VCaP (cell line): Measurements from ENCODE around the gene ROBO2.

Source experiments
- H3K27ac ChIP-seq: fragments of 450-650 bp; 2 replicates; pipeline ENCODE4 v1.5.1; 2017
- TF ChIP-seq, protein P1 (sequence below): fragments of 450-650 bp; conservative IDR thresholded peaks from 2 replicates; pipeline ENCODE4 v1.5.1; 2017; ENCODE audit warnings: mild to moderate bottlenecking, moderate library complexity

Gene ROBO2

DNA sequence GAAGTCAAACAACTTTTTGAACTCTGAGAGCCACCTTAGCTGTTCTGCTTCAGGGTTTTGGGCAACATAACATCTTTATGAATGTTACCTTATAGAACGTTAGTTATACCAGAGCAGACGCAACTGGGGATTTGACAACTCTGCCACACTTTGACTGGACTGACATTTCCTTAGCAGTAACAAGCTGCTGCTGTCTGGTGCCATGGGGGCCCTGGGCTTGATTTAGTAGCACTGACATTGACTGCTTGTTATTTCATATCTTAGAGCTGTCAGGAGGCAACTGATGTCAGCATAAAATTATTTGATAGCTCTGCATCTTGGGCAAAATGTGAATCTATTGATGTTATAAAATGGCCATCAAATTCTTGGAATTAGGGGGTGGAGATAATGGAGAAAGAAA, 285.4 kb downstream of the ROBO2 start:
- TF ChIP-seq, protein P1, sequence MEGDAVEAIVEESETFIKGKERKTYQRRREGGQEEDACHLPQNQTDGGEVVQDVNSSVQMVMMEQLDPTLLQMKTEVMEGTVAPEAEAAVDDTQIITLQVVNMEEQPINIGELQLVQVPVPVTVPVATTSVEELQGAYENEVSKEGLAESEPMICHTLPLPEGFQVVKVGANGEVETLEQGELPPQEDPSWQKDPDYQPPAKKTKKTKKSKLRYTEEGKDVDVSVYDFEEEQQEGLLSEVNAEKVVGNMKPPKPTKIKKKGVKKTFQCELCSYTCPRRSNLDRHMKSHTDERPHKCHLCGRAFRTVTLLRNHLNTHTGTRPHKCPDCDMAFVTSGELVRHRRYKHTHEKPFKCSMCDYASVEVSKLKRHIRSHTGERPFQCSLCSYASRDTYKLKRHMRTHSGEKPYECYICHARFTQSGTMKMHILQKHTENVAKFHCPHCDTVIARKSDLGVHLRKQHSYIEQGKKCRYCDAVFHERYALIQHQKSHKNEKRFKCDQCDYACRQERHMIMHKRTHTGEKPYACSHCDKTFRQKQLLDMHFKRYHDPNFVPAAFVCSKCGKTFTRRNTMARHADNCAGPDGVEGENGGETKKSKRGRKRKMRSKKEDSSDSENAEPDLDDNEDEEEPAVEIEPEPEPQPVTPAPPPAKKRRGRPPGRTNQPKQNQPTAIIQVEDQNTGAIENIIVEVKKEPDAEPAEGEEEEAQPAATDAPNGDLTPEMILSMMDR, result no peak
- H3K27ac ChIP-seq, result no peak overlapping the region

DNA sequence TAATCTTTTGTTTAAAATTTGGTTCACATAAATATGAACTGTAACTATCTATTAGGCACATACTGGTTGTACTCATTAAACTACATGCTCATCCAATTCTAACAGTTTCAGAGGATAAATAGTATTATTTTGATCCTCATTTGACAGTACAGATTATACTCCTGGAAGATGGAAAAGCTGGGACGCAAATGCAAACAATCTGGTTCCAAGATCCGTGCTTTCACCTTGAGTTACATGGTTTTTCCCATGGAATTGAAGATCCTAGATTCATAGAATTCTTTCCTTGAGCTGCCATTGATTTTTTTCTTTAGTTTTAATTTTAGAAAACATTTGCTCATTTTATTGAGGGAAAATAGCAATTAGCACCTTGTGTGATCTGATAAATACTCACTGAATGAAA, 285.8 kb downstream of the ROBO2 start:
- TF ChIP-seq, protein P1, result no peak
- no peak overlapping the region for H3K27ac ChIP-seq

DNA sequence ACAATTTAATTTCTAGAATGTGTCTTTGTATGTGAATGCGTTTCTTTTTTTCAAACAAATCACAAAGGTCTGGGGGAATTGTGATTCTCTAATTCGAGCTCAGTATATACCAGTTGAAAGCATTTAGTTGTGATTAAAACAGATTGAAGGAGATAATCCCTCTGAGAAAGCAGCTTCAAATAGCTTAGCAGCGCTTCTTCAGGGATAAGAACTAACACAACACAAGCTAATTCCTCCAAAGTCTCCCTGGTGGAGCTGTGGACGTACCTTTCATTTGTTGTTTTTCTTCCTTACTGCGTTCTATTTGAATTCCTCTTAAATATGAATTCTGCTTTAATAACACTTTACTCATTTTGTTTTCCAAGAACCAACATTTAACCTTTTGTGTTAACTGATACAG, 286.7 kb downstream of the ROBO2 start:
- TF ChIP-seq, protein P1, result no peak
- H3K27ac ChIP-seq, result no peak overlapping the region

DNA sequence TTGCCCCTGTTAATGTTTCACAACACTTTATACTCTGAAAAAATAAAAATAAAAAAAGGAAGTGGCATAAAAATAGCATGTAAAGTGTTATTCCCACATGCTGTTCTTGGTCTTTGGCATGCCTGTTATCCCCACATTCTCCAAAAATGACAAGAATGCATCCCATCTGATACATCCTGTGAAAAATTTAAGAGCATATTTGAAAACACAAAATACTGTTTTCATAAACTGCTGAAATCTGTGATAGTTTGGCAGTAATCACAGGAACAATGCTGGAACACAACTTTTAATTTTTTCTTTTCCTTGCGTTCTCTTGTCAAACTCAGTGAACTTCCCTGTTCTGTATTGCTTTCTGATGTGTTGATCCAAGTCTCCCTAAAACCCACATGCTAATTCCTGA, 288.8 kb downstream of the ROBO2 start:
- no peak overlapping the region for H3K27ac ChIP-seq
- TF ChIP-seq, protein P1, result no peak

DNA sequence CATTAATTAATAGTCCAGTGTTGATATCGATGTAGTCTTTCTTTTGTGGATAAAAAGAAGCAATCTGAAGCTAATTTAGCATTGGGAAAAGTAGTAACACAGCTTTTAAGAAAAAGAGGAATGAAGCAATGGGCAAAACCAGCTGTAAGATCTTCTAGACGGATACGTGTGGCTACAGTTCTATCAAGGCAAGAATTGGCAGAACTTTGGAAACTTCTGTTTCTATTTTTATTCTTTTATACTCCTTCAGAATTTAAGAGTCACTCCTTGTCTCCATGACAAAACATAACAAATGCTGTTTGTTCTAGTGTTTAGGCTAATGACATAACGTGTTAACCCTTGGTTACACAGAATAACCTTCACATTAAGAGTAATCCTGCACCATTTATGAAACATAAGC, 289.2 kb downstream of the ROBO2 start:
- H3K27ac ChIP-seq, result no peak overlapping the region
- TF ChIP-seq, protein P1, result no peak

DNA sequence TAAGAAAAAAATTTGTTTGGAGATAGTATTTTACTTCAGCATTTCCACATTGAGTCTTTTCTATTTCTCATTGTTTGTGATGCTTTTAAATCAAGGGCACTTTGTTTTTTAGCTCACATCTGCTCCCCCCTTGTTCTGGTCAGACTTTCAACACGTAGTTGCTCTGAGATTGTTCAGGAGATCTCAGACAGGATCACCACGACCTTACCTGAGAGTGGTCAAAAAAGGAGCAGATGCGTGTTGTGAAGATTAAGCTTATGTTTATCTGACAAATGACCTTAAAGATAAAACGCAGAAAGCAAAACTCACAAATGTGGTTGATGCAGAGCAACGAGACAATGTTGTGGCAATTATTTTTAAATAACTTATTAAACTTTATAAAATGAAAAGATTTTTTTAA, 298.3 kb downstream of the ROBO2 start:
- no peak overlapping the region for H3K27ac ChIP-seq
- TF ChIP-seq, protein P1, result no peak

DNA sequence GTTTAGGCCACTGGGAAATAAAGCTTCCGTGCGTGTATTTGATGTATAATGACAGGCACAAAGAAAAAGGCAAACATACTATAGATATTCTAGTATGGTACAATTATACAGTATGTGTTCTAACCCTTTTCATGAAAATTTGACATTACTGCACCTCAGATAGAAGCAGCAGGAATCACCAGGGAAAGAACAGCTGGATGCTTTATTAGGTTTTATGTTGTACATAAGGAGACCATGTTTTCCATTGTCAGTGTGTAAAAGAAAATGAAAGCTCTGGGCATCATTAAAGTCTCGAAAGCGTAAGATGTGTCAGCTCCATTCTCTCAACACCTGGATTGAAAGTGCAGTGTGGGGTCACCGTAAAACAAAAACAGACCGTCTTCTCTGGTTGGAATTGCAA, 302.1 kb downstream of the ROBO2 start:
- no peak overlapping the region for H3K27ac ChIP-seq
- TF ChIP-seq, protein P1, result no peak

DNA sequence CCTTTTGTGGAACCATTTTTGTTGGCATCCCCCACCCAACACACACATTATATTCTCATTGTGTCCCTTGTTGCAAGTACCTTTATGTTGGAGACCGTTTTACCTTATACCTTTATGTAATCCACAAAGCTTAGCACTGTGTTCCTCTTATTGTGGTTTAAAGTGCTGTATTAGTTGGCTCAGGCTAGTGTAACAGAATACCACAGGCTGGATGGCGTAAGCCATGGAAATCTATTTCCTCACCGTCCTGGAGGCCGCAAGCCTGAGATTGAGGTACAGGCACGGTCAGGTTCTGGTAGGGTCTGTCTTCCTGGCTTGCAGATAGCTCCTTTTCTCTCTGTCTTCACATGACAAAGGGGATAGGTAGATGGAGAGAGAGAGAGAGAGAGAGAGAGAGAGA, 302.8 kb downstream of the ROBO2 start:
- TF ChIP-seq, protein P1, result no peak
- no peak overlapping the region for H3K27ac ChIP-seq
